ENCODE data around the gene MAEA.
A peak's percentile ranks its signal among the peaks of the same experiment; 100 is the strongest.
"Not testable (repeated sequence)": the region's sequence is repeated elsewhere in the genome, so short reads cannot be mapped to it uniquely, and the experiment has no call there.

Gene MAEA

DNA sequence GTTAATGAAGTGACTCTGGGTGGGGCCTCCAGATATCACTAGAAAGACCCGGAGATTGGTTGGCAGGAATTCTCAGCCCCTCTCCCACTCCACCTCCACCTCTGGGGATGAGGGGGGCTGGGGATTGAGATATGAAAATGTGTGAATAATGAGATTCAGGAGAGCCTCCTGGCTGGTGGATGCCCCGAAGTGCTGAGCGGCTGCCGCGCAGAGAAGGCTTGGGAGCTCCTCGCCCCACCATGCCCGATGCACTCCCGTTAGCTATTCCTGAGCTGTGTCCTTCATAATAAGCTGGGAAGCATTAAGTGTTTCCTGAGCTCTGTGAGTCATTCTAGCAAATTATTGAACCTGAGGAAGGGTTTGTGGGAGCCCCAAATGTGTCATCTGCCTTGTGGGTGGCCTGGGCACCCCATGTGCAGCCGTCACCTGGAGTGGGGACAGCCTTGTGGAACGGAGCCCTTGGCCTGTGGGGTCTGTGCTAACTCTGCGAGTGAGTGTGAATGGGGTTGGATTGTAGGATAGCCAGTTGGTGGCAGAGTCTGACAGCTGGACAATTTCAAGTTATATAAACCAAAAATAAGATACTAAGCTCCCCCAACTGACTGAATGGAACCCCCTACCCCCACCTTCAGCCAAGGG is 4.4 kb upstream of the MAEA start:
- no peak for DNase-seq

DNA sequence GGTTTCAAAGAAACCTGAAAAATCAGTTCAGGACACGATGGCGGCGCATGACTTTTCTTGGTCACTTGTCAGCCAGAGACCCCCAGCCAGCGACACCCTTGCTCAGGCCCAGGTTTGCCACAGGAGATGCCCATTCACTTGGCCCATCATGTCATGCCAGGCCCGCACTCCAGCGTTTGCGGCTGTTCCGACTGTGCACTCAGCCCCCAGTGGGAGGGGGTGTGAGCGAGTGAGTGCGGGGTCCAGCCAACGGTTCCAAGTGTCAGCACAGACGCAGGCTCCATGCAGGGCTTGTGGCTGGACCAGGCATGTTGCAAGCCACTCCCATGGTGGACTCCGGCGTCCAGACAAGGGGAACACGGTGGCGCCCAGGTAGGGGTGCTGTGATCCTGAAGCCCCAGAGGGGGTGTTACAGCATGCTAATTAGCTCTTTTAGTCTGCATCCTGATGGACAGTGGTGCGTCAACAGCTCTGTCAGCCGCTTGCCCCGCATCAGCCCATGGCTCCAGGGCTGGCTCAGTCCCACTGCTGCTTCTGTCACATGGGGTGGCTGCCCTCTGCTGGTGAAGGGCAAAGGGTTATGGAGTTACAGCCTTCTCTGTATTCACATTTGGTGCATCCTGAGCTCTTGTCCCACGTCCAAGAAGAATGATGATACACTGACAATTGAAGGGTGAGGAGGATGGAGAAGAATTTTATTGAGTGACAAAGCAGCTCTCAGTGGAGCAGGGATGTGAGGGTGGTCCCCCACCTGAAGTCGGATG is 3.7 kb upstream of the MAEA start:
- peak; percentile 29 to 32 for DNase-seq

GRCh38 chr4:1288786-1289185 is 905 bp upstream of the MAEA start:
- DNase-seq = no peak

- DNase-seq = no peak
Observed at GRCh38 chr4:1290165-1290977, 680 bp downstream of the MAEA start.

GRCh38 chr4:1291091-1291490 is 1.4 kb downstream of the MAEA start:
- no peak for DNase-seq

DNA sequence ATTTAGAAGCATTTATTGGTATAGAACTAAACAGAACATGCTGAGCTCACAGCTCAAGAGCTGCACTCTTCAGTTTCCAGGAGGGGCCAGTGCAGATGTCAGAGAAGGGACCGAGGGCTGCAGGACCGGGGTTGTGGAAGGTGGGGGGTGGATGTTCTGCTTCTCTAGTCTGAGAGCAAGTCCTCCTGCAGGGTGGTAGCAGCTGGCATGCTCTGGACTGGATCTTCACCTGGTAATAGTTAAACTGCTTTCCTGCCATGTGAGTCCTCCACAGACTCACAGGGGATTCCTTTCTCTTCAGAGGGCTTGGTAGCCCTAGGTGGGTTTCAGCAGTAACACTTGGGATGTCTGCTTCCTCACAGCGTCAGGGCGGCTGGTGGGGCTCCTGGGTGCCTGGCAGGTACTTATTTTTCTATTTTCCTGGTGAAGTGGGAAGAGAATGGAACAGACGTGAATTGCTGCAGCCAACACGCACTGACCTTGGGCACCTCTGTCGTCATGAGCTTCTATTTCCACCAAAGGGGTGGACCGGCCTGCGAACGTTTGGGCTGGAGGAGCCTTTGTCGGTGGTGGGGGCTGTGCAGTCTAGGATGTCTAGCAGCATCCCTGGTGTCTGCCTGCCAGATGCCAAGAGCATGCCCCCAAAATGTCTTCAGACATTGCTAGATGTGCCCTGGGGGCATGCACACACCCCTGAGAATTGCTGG is 2.5 kb downstream of the MAEA start:
- DNase-seq = no peak

DNA sequence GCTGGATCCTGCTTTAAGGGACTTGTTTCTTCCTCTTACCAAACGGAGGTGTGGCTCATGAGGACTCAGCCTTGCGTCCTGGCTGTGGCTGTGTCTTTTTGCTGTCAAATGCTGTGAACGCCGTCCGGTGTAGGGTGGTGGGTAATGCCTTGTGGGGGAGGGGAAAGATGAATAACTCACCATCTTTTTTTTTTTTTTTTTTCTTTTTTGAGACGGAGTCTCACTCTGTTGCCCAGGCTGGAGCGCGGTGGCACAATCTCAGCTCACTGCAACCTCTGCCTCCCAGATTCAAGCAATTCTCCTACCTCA is 3.0 kb downstream of the MAEA start:
- DNase-seq = not testable (repeated sequence)

GRCh38 chr4:1293531-1293941 is 3.8 kb downstream of the MAEA start:
- no peak for DNase-seq

DNA sequence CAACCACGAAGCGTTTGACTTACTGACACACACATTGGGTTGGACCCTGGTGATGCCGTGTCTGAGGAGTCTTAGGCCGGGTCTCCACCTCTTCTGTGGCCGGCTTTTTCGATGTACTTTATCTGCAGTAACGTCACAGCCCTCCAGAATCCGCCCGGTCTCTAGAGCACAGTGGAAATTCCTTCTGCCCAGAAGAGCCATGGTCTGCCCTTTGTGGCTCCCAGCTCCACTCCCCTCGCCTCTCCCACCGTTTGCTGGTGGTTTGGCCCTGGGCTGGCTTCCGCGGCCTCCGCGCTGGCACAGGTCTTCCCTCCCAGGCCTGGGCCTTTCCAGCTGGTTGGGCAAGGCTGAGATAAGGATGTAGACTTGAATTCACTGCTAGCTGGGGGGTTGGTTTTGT is 4.3 kb downstream of the MAEA start:
- DNase-seq = no peak

DNA sequence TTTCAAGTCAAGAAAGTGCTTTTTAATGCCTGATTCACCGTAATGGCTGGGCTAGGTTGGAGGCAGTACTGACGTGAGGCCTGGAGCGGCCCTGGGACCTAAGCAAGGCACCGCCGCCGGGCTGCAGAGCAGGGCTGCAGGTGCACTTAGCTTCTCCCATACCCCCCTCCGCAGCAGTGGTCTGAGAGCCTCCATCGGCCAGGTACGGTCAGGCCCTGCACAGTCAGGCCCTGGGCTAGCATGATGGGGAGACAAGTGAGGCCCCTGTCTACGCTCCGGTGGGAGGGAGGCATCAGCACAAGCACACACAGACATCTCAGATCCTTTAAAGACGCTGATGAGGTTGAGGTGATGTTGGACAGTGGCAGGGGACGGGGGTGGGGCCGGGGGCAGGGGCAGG is 4.7 kb downstream of the MAEA start:
- DNase-seq = no peak

GRCh38 chr4:1294891-1295290 is 5.2 kb downstream of the MAEA start:
- DNase-seq = no peak

DNA sequence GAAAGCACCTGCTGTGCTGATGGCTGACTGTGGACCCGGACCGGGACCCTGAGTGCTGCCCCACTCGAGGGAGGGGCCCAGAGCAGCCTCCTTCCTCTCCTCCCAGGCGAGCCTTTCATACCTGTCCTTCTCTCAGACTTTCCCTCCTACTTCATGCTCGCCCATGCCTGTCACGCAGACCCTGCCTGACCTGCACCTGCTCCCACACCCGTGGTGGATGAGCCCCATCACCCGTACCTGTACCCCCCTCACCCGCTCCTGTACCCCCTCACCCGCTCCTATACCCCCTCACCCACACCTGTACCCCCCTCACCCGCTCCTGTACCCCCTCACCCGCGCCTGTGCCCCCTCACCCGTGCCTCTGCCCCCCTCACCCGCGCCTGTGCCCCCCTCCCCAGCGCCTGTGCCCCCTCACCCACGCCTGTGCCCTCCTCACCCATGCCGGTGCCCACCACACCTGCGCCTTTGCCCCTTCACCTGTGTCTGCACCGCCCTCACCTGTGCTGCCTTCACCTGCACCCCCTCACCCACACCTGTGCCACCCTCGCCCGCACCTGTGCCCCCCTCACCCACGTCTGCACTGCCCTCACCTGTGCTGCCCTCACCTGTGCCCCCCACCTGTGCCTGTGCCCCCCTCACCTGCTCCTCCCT is 5.8 kb downstream of the MAEA start:
- DNase-seq = no peak

DNA sequence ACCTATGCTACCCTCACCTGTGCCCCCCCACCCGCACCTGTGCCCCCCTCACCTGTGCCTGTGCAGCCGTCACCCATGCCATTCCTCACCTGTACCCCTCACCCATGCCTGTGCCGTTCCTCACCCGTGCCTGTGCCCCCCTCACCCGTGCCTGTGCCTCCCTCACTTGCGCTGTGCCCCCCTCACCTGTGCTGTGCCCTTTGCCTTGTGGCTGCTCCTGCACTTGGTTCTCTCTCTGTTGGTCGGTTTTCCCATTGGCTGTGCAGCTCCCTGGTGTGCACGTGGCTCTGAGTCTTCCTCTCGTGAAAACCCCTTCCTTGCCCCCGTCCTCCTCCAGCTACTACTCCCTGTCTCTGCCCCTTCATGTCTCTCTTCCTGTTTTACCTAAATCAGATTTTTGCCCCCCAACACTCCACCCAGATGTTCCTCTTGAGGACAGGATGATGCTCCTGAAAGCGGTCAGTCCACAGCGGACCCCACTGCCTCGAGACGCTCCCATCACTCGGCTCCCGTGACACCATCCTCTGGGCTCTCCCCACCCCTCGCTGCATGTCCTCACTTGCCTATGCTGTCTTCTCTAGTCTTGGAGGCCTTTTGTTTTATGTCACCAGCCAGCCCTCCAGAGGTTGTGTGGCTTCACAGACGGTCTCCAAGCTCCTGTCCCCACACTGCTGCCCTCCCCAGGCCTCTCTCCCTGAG is 6.8 kb downstream of the MAEA start:
- DNase-seq = no peak

GRCh38 chr4:1297023-1297395 is 7.3 kb downstream of the MAEA start:
- DNase-seq = no peak

GRCh38 chr4:1297456-1298325 is 8.0 kb downstream of the MAEA start:
- no peak for DNase-seq

DNA sequence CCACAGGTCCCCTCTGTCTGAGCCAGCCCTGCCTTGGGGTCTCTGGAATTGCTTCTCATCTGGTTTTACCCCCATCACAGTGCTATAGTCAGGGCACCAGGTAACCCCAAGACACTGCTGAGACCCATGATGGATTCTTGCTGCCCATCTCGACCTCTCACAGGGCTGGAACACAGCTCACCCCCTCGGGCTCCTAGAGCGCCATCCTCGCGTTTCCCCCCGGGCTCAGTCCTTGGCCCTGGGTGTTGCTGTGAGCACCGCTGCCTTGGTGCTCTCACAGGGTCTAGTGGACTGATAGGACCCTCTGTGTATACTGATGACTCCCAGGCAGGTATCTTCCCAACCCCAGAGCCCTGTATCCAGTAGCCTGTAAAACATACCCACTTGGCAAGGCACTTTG is 8.8 kb downstream of the MAEA start:
- no peak for DNase-seq

- no peak for DNase-seq
Observed at GRCh38 chr4:1299301-1299860, 9.7 kb downstream of the MAEA start.

DNA sequence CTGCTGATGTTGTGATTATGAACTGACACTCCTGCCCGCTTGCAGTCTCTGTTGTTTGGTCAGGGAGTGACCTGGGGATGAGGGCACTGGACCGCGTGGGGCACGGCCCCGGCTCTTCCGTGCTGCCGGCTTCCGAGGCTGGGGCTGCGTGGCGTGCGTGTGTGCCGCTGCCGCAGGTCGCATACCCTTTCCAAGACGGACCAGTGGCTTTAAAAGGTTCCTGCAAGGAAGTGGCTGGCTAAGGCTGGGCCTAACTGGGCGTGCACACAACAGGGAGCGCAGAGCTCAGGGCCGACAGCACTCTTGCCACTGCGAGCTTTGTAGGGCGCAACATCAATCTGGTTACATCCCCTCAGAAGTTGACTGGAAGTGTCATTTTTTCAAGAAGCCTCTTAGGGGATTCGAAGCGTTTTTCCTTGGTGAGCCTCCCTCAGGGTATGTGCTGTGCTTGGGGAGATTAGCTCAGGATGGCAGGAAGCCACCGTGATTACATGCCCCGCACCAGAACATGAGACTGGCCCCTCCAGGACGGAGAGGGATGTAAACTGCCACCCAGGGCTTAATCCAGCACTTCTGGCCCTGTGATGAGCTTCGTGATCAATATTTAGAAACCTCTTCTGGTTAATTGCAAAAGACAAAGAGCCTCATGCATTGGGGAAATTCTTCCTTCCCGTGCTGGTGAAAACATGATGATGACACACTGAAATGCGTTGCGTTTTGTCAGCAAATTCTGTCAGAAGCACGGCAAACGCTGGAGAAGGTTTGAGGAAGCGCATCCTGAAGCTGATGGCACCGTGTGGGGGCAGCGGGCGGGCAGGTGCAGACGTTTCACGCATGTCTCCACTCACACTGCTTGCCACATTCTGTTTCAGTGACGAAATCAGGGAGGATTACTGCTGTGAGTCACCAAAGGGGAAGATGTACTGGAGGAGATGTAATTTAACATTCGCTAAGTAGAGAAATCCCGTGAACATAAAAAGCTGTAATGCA is 11.1 kb downstream of the MAEA start:
- DNase-seq = peak in 1 of 2 donors; percentile 26

DNA sequence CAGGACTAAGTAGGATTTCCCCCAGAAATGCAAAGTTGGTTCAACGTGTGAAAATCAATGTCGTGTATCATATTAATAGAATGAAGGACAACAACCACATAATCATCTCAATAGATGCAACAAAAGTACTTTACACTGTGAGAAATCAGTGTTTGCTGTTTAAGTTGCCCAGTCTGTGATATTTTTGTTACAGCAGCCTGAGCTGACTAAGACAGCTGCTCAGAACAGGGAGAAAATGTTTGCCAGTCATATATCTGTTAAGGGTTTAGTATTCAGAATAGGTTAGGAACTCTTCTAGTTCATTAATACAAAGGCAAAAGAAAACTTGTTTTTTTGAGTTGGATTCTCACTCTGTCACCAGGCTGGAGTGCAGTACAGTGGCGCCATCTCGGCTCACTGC is 12.5 kb downstream of the MAEA start:
- no peak for DNase-seq

GRCh38 chr4:1305261-1305711 is 15.6 kb downstream of the MAEA start:
- DNase-seq = no peak
